HAP-1 (cell line): ENCODE results near the gene GYS2.
"Not testable (repeated sequence)": the region's sequence is repeated elsewhere in the genome, so short reads cannot be mapped to it uniquely, and the experiment has no call there.

ENCODE experiments used
- DNase-seq, 2 experiments: peaks; one replicate each; pipeline ENCODE4 v3.0.0-alpha.2; 2016 to 2020; ENCODE audit warnings: low spot score in 2 of 2
- H3K27me3 ChIP-seq: fragments of 250-450 bp; sonication (Bioruptor Pico); 2 replicates; pipeline ENCODE4 v1.5.1; 2020; ENCODE audit warnings: low read depth, mild to moderate bottlenecking, moderate library complexity
- H3K36me3 ChIP-seq: fragments of 250-450 bp; sonication (Bioruptor Pico); replicated peaks from 2 replicates; pipeline ENCODE4 v1.5.1; 2020; ENCODE audit warnings: mild to moderate bottlenecking
- H3K4me1 ChIP-seq: fragments of 250-450 bp; sonication (Bioruptor Pico); 2 replicates; pipeline ENCODE4 v1.5.1; 2020; ENCODE audit warnings: mild to moderate bottlenecking
- H3K4me3 ChIP-seq: fragments of 250-450 bp; sonication (Bioruptor Pico); 2 replicates; pipeline ENCODE4 v1.5.1; 2020; ENCODE audit warnings: mild to moderate bottlenecking, moderate library complexity
- H3K9me3 ChIP-seq: fragments of 250-450 bp; sonication (Bioruptor Pico); 2 replicates; pipeline ENCODE4 v1.5.1; 2020; ENCODE audit warnings: mild to moderate bottlenecking, moderate library complexity
- in situ Hi-C: fragments of 300-500 bp; cut with MboI; formaldehyde crosslinking; loops from 3 replicates; pipeline ENCODE4 v1.14.3; 2020; ENCODE audit warnings: low sequenced_read_pairs, inconsistent platforms, mixed read lengths

GYS2 gene

GRCh38 chr12:21584403-21585182, 20.1 kb downstream of the GYS2 start:
- H3K9me3 ChIP-seq, DNase-seq, in situ Hi-C loops, H3K4me1 ChIP-seq, H3K4me3 ChIP-seq, H3K36me3 ChIP-seq, H3K27me3 ChIP-seq: not testable (repeated sequence)

GRCh38 chr12:21583587-21583986, 21.1 kb downstream of the GYS2 start:
- H3K27me3 ChIP-seq = no peaks in the 10 kb centered on the region; the same call in 1 of the 2 replicates
- H3K36me3 ChIP-seq = no peaks in the 10 kb centered on the region
- in situ Hi-C loops = no loop called here
- DNase-seq = no peak
- no peaks in the 10 kb centered on the region for H3K4me1 ChIP-seq
- H3K9me3 ChIP-seq = no peaks in the 10 kb centered on the region
- H3K4me3 ChIP-seq = no peak overlapping the region

- H3K27me3 ChIP-seq = peaks cover 3% of the 10 kb centered on the region; the same call in 1 of the 2 replicates
- no peaks in the 10 kb centered on the region for H3K4me1 ChIP-seq
- no peaks in the 10 kb centered on the region for H3K36me3 ChIP-seq
- H3K9me3 ChIP-seq = no peaks in the 10 kb centered on the region
- H3K4me3 ChIP-seq = no peak overlapping the region
- no peak for DNase-seq
- in situ Hi-C loops = no loop called here
Measured at GRCh38 chr12:21580748-21581516, 23.7 kb downstream of the GYS2 start.

- DNase-seq = no peak
- no peaks in the 10 kb centered on the region for H3K36me3 ChIP-seq
- H3K9me3 ChIP-seq = no peaks in the 10 kb centered on the region
- H3K4me1 ChIP-seq = no peaks in the 10 kb centered on the region
- in situ Hi-C loops = no loop called here
- H3K4me3 ChIP-seq = no peak overlapping the region
- H3K27me3 ChIP-seq = peaks cover 3% of the 10 kb centered on the region; the same call in 1 of the 2 replicates
Measured at GRCh38 chr12:21577516-21577915, 27.1 kb downstream of the GYS2 start.

GRCh38 chr12:21576431-21576830, 28.2 kb downstream of the GYS2 start:
- peaks cover 6% of the 10 kb centered on the region; the same call in 1 of the 2 replicates for H3K27me3 ChIP-seq
- no peak overlapping the region for H3K4me3 ChIP-seq
- H3K4me1 ChIP-seq = no peaks in the 10 kb centered on the region
- no peak for DNase-seq
- no peaks in the 10 kb centered on the region for H3K36me3 ChIP-seq
- in situ Hi-C loops = no loop called here
- H3K9me3 ChIP-seq = no peaks in the 10 kb centered on the region

- Histone ChIP-seq H3K36me3 (no peaks in the 10 kb centered on the region), H3K27me3 (peaks cover 6% of the 10 kb centered on the region; the same call in 1 of the 2 replicates), H3K4me1 (no peaks in the 10 kb centered on the region), H3K9me3 (no peaks in the 10 kb centered on the region), H3K4me3 (no peak overlapping the region)
- in situ Hi-C loops = no loop called here
- DNase-seq = no peak
Measured at GRCh38 chr12:21573733-21574358, 30.8 kb downstream of the GYS2 start.

GRCh38 chr12:21571046-21571445, 33.6 kb downstream of the GYS2 start:
- Histone ChIP-seq H3K27me3 (peaks cover 3% of the 10 kb centered on the region; the same call in 1 of the 2 replicates), H3K4me3 (no peak overlapping the region), H3K4me1 (no peaks in the 10 kb centered on the region), H3K9me3 (no peaks in the 10 kb centered on the region), H3K36me3 (no peaks in the 10 kb centered on the region)
- in situ Hi-C loops = no loop called here
- DNase-seq = no peak

GRCh38 chr12:21568115-21568514, 36.5 kb downstream of the GYS2 start:
- Histone ChIP-seq H3K9me3 (no peaks in the 10 kb centered on the region), H3K27me3 (peaks cover 3% of the 10 kb centered on the region; the same call in 1 of the 2 replicates), H3K36me3 (no peaks in the 10 kb centered on the region), H3K4me1 (no peaks in the 10 kb centered on the region), H3K4me3 (no peak overlapping the region)
- in situ Hi-C loops = no loop called here
- no peak for DNase-seq

GRCh38 chr12:21566907-21567394, 37.7 kb downstream of the GYS2 start:
- in situ Hi-C loops = no loop called here
- no peak for DNase-seq
- H3K9me3 ChIP-seq = no peaks in the 10 kb centered on the region
- no peak overlapping the region for H3K4me3 ChIP-seq
- H3K36me3 ChIP-seq = no peaks in the 10 kb centered on the region
- H3K4me1 ChIP-seq = no peaks in the 10 kb centered on the region
- H3K27me3 ChIP-seq = no peaks in the 10 kb centered on the region

GRCh38 chr12:21566223-21566906, 38.3 kb downstream of the GYS2 start:
- Histone ChIP-seq H3K36me3 (no peaks in the 10 kb centered on the region), H3K4me1 (no peaks in the 10 kb centered on the region), H3K9me3 (no peaks in the 10 kb centered on the region), H3K4me3 (no peak overlapping the region), H3K27me3 (no peaks in the 10 kb centered on the region)
- in situ Hi-C loops = no loop called here
- no peak for DNase-seq

- in situ Hi-C loops = no loop called here
- no peak for DNase-seq
- H3K36me3 ChIP-seq = no peaks in the 10 kb centered on the region
- no peaks in the 10 kb centered on the region for H3K9me3 ChIP-seq
- no peak overlapping the region for H3K4me3 ChIP-seq
- peaks cover 2% of the 10 kb centered on the region; the same call in 1 of the 2 replicates for H3K27me3 ChIP-seq
- H3K4me1 ChIP-seq = no peaks in the 10 kb centered on the region
Measured at GRCh38 chr12:21562859-21563258, 41.8 kb downstream of the GYS2 start.

- Histone ChIP-seq H3K27me3 (peaks cover 2% of the 10 kb centered on the region; the same call in 1 of the 2 replicates), H3K9me3 (no peaks in the 10 kb centered on the region), H3K4me3 (no peak overlapping the region), H3K36me3 (no peaks in the 10 kb centered on the region), H3K4me1 (no peaks in the 10 kb centered on the region)
- DNase-seq = no peak
- in situ Hi-C loops = no loop called here
Measured at GRCh38 chr12:21561158-21561557, 43.5 kb downstream of the GYS2 start.

- Histone ChIP-seq H3K4me1 (no peaks in the 10 kb centered on the region), H3K4me3 (no peak overlapping the region), H3K9me3 (no peaks in the 10 kb centered on the region), H3K27me3 (peaks cover 2% of the 10 kb centered on the region; the same call in 1 of the 2 replicates), H3K36me3 (no peaks in the 10 kb centered on the region)
- DNase-seq = no peak
- in situ Hi-C loops = no loop called here
Measured at GRCh38 chr12:21559855-21560569, 44.6 kb downstream of the GYS2 start.
